Activated naive CD4-positive, alpha-beta T cell treated with anti-CD3 and anti-CD28 coated beads for 36 hours (primary cell): ENCODE data around the gene TESPA1. TPM values are rescaled to one million over a fixed set of nuclear protein-coding genes. Genes with fewer than 3 reads are reported as not detected.

ENCODE experiments used
- CTCF ChIA-PET: fragments of 350-600 bp; sonication (Branson Sonifier 250); formaldehyde crosslinking; loops from one replicate; lab custom pipeline; 2021; ENCODE audit warnings: antibody characterized with exemption; lab: Charles Lee
- DNase-seq: peaks from one replicate; pipeline ENCODE4 v3.0.0-alpha.2; 2020
- H3K27ac Mint-ChIP-seq: one replicate; pipeline ENCODE4 v1.8.0; 2021; ENCODE audit warnings: mild to moderate bottlenecking, mixed read lengths
- H3K27me3 Mint-ChIP-seq: one replicate; pipeline ENCODE4 v1.8.0; 2021; ENCODE audit warnings: low read depth, mixed read lengths
- H3K36me3 Mint-ChIP-seq: one replicate; pipeline ENCODE4 v1.8.0; 2021; ENCODE audit warnings: low read depth, mixed read lengths
- H3K4me1 Mint-ChIP-seq: one replicate; pipeline ENCODE4 v1.8.0; 2021; ENCODE audit warnings: low read depth, mixed read lengths
- H3K4me3 Mint-ChIP-seq: one replicate; pipeline ENCODE4 v1.8.0; 2021; ENCODE audit warnings: mild to moderate bottlenecking, moderate library complexity, mixed read lengths
- H3K9me3 Mint-ChIP-seq: one replicate; pipeline ENCODE4 v1.8.0; 2021; ENCODE audit warnings: mixed read lengths
- intact Hi-C: fragments of 100-400 bp; cut with micrococcal nuclease; formaldehyde crosslinking; loops from one replicate; pipeline ENCODE4 v1.15.1; 2023
- total RNA-seq, 2 experiments: library from RNA; stranded (reverse); gene quantifications; one replicate each; pipeline ENCODE4 v1.2.3, GENCODE V29; 2021

The TESPA1 gene
- total RNA-seq, 2 experiments from 2014 or later, result 43.9 to 45.1 TPM

DNA sequence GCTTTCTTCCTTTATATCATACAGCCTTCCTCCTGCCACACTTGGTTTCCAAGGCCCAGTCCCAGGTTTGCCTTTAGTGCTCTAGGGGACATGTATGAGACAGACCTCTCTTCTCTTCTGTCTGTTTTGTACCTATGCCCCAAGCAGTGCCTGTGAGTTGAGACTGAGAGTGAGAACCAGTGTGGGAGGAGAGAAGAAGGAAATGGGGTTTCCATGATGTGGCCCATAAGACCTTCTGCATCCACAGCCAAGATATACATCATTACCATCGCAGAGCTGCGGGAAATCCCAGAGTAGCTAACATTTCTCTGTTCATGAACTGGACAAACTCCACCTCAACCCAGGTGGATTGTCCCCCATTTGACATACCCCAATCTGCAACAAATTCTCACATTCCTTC lies 2.8 kb downstream of the TESPA1 start:
- Mint-ChIP-seq H3K27me3 (no peaks in the 10 kb centered on the region), H3K4me1 (peaks cover 58% of the 10 kb centered on the region), H3K36me3 (peaks cover 43% of the 10 kb centered on the region), H3K4me3 (peak overlapping the region; percentile 75), H3K9me3 (peaks cover 3% of the 10 kb centered on the region), H3K27ac (peak overlapping the region; percentile 89)
- DNase-seq, result peak; percentile 74
- intact Hi-C loops, result loop anchor here (1.0 to 10.0 kb wide), 7 partner anchors 10 to 1657 kb away; partner anchors contain the start of genes AAAS, IL23A, ORMDL2 and PAN2
- CTCF ChIA-PET, result interaction anchor here (0.9 to 2.6 kb wide), 9 partner anchors 11 to 232 kb away, joined by 3 to 10 read pairs (median 5); no protein-coding TSS in a partner anchor

DNA sequence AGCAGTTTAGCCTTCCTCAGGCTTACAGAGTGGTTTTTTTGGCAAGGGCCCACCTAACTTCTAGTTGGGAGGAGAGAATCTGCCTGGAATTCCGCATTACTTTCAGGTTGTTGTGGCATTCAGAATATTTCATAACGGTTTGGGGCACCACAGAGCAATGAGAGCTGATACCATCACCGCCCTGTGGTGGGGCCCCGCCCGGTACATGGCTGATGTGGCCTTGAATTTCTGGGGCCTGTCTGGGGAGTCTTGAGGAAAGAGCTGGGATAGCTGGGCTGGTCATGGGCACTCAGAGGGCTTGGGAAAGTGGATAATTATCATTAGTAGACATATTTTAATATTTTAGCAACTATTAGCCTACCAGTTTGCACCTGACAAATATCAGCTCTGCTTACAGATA lies 4.2 kb downstream of the TESPA1 start:
- Mint-ChIP-seq H3K27ac (peak overlapping the region; percentile 89), H3K9me3 (no peaks in the 10 kb centered on the region), H3K27me3 (no peaks in the 10 kb centered on the region), H3K36me3 (peaks cover 52% of the 10 kb centered on the region), H3K4me1 (peaks cover 61% of the 10 kb centered on the region), H3K4me3 (peak overlapping the region; percentile 75)
- CTCF ChIA-PET, result interaction anchor here (0.9 to 2.0 kb wide), 7 partner anchors 9 to 256 kb away, joined by 3 to 11 read pairs (median 3); no protein-coding TSS in a partner anchor
- peak; percentile 60 for DNase-seq
- intact Hi-C loops, result loop anchor here (5.0 to 10.0 kb wide), 5 partner anchors 568 to 1656 kb away; partner anchors contain the start of genes AAAS, IL23A, ORMDL2 and PAN2

DNA sequence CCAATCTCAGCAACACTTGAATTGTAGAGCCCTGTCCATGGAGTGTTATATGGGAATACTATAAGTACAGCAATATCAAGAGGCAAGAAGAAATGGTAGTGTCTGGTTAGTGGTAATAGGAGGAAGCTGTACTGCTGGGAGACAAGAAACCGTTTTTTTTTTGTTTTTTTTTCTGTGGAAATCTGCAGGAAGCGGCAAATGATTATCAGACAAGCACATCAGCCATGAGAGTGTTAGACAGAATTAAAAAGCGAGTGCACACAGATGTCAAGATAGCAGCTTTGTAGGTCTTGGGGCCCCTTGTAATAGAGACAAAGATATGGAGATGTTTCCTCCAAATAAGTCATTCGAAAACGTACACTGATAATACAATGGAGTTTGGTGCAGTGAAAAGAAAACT lies 6.7 kb downstream of the TESPA1 start:
- no peak for DNase-seq

DNA sequence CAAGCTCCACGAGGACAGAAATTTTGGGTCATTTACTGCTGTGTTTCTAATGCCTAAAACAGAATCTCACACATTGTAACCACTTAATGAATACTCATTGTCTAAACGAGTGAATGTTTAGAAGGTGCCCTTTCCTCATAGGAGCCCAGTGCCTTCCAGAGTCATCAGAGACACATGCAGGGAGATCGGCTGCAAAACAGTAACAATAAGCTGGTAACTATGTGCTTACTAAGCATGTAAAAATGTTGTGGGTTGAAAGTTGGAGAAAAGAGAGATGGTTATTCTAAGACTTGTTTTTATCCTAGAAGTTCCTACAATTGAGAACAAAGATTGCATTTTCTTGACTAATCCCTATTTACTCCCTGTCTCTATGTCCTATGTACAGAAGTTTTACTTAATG lies 7.4 kb downstream of the TESPA1 start:
- Mint-ChIP-seq H3K27ac (peak overlapping the region; percentile 67), H3K27me3 (no peaks in the 10 kb centered on the region), H3K9me3 (no peaks in the 10 kb centered on the region), H3K4me1 (peaks cover 87% of the 10 kb centered on the region), H3K36me3 (peaks cover 61% of the 10 kb centered on the region), H3K4me3 (peak overlapping the region; percentile 61)
- intact Hi-C loops, result loop anchor here (1.0 kb wide), 1 partner anchor 8 kb away; no protein-coding TSS in a partner anchor
- DNase-seq, result no peak
- CTCF ChIA-PET, result interaction anchor here (0.6 to 3.0 kb wide), 6 partner anchors 10 to 227 kb away, joined by 3 to 9 read pairs (median 4); no protein-coding TSS in a partner anchor

More for the DNA sequence above, 6.7 kb downstream of the TESPA1 start:
- intact Hi-C loops, result loop anchor here (1.0 kb wide), 1 partner anchor 7 kb away; no protein-coding TSS in a partner anchor
- Mint-ChIP-seq H3K27ac (peak overlapping the region; percentile 67), H3K4me1 (peaks cover 83% of the 10 kb centered on the region), H3K36me3 (peaks cover 61% of the 10 kb centered on the region), H3K9me3 (no peaks in the 10 kb centered on the region), H3K4me3 (peak overlapping the region; percentile 61), H3K27me3 (no peaks in the 10 kb centered on the region)
- CTCF ChIA-PET, result interaction anchor here (0.6 to 3.0 kb wide), 6 partner anchors 10 to 228 kb away, joined by 3 to 11 read pairs (median 6); no protein-coding TSS in a partner anchor

DNA sequence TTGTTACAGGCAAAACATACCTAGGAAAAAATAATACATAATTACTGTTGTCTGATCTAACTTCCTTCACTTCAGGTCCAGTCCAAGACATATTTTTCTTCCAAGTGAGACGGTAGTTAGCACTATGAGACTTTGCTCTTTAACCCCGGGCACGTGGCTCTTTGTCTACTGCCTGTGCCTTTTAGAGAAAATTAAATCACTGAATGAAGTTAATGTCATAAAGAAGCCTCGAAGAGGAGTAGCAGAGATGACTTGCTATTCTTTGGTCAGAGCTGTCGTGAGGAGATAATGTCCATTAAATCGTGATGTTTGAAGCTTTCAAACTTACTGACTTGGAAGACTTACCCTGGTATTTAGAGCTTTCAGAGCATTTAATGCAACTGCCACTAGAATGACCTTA lies 8.7 kb downstream of the TESPA1 start:
- Mint-ChIP-seq H3K4me3 (peak overlapping the region; percentile 44), H3K4me1 (peaks cover 90% of the 10 kb centered on the region), H3K27me3 (no peaks in the 10 kb centered on the region), H3K27ac (peak overlapping the region; percentile 67), H3K9me3 (no peaks in the 10 kb centered on the region), H3K36me3 (peaks cover 66% of the 10 kb centered on the region)
- intact Hi-C loops, result loop anchor here (1.0 kb wide), 1 partner anchor 8 kb away; no protein-coding TSS in a partner anchor
- DNase-seq, result no peak
- CTCF ChIA-PET, result interaction anchor here (0.9 to 3.4 kb wide), 9 partner anchors 9 to 227 kb away, joined by 3 to 15 read pairs (median 5); partner anchors contain the start of genes MUCL1 and TESPA1

DNA sequence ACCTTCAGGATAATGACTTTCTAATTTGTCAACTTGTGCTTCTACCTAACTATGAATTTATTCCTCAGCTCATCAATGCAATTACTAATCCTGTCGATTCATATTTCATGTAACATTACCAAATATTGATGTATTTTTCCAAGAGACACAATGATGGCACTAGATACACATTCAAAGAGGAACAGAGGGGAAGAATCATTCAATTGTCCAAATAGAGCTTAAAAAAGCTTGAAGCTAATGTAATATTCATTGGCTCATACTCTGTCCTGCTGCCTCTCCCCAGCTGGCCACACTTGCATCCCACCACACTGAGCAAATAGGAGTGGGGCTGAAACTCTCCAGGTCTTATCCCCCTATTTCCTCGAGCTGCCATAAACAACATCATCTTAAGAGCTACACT lies 9.3 kb downstream of the TESPA1 start:
- Mint-ChIP-seq H3K9me3 (no peaks in the 10 kb centered on the region), H3K27ac (peak overlapping the region; percentile 77), H3K4me3 (no peak overlapping the region), H3K27me3 (no peaks in the 10 kb centered on the region), H3K4me1 (peaks cover 93% of the 10 kb centered on the region), H3K36me3 (peaks cover 64% of the 10 kb centered on the region)
- intact Hi-C loops, result no loop called here
- CTCF ChIA-PET, result interaction anchor here (0.9 to 3.4 kb wide), 9 partner anchors 10 to 227 kb away, joined by 3 to 15 read pairs (median 3); partner anchors contain the start of genes MUCL1 and TESPA1
- DNase-seq, result no peak

DNA sequence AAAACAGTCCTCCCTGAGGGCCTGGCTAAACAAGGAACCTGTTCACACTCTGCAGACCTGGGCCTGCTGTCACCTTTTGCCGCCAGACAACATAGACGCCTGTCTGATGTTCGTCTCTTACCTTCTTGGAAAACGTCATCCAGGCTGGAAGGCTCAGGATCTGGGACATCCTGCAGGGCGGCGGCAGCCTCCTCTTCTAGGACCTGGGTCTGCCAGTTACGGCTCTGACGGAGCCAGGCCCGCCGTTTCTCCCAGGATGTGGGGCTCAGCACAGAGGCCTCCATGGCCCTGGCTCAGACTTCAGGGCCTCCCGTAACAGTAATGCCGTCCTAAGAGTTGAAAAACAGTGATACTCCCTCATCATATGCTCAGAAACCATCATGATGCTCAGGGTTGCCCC lies 10.3 kb downstream of the TESPA1 start:
- Mint-ChIP-seq H3K4me1 (peaks cover 89% of the 10 kb centered on the region), H3K36me3 (peaks cover 54% of the 10 kb centered on the region), H3K27me3 (no peaks in the 10 kb centered on the region), H3K4me3 (no peak overlapping the region), H3K27ac (peak overlapping the region; percentile 71), H3K9me3 (no peaks in the 10 kb centered on the region)
- no peak for DNase-seq
- intact Hi-C loops, result no loop called here
- CTCF ChIA-PET, result interaction anchor here (0.5 to 3.4 kb wide), 8 partner anchors 13 to 225 kb away, joined by 3 to 15 read pairs (median 3); no protein-coding TSS in a partner anchor

DNA sequence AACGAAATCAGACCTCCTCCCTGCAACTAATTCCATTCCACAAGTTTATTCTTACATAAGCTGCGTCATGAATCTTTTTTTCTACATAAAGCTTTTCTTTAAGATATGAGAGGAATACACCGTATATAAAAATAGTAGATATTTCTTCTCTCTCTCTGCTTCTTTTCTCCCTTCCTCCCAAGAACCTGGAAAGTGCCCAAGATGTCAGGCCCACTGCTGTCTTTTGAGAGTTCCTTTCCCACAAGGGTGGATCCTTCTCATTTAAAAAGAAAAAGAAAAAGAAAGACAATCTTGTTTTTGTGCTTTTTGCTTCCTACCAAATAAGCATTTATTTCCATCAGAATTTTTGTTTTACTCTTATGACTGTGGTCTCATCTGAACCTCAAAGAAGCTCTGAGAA lies 11.0 kb downstream of the TESPA1 start:
- CTCF ChIA-PET, result interaction anchor here (0.6 to 3.4 kb wide), 7 partner anchors 12 to 731 kb away, joined by 3 to 15 read pairs (median 3); no protein-coding TSS in a partner anchor
- H3K27me3 Mint-ChIP-seq, result no peaks in the 10 kb centered on the region

DNA sequence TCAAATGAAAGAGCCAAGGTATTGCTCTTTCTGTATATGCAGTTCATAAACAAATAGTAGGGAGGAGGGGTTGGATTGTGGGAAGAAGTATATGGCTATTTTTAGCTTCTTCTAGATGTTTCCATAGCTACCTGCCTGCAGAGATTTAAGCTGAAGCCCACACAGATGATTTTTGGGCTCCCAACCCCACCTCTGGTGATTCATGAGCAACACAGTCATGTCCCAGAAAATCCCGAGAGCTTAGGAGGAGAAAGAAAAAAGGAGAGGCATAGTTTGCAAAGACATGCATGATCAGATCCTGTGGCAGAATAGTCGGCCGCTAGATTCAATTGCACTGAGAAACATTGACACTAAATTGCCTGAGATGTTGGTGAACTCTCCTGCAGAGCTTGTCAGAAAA lies 13.8 kb downstream of the TESPA1 start:
- intact Hi-C loops, result no loop called here

More for the DNA sequence above, 11.0 kb downstream of the TESPA1 start:
- Mint-ChIP-seq H3K36me3 (peaks cover 50% of the 10 kb centered on the region), H3K9me3 (no peaks in the 10 kb centered on the region), H3K4me3 (no peak overlapping the region), H3K4me1 (peaks cover 84% of the 10 kb centered on the region), H3K27ac (no peak overlapping the region)
- no peak for DNase-seq
- intact Hi-C loops, result no loop called here

DNA sequence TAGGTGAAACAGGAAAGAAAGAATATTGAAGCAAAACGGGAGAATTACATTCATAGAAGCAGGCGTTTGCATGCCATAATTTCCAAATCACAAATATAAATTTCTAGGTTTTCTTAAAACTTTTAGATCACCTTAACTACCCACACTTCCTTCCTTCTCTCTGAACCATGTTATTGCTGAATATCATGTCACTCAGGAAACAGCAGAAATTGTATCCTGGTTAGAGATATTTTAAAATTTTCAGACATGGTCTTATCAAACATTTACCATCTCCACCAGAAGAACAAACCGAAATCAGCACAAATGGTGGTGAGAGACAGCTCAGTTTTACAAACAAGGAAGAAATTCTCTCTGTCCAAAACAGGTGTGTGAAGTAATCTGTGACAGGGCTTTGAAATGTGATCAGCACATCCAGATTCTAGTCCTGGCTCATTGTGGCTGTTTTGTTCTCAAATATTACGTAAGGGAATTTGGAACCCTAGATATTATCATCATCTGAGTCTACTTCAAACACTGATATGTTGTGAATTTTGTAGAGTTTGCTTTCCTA lies 16.3 kb downstream of the TESPA1 start:
- H3K27ac Mint-ChIP-seq, result peak overlapping the region; percentile 73
- intact Hi-C loops, result loop anchor here (1.0 to 2.0 kb wide), 2 partner anchors 8 to 15 kb away; no protein-coding TSS in a partner anchor
- peak overlapping the region; percentile 44 for H3K4me3 Mint-ChIP-seq
- no peaks in the 10 kb centered on the region for H3K27me3 Mint-ChIP-seq
- no peak for DNase-seq
- H3K9me3 Mint-ChIP-seq, result no peaks in the 10 kb centered on the region
- peaks cover 77% of the 10 kb centered on the region for H3K4me1 Mint-ChIP-seq
- H3K36me3 Mint-ChIP-seq, result peaks cover 56% of the 10 kb centered on the region
- CTCF ChIA-PET, result interaction anchor here (0.7 to 1.7 kb wide), 6 partner anchors 8 to 111 kb away, joined by 3 to 12 read pairs (median 5); no protein-coding TSS in a partner anchor

More for the DNA sequence above, 13.8 kb downstream of the TESPA1 start:
- no peak overlapping the region for H3K4me3 Mint-ChIP-seq
- no peaks in the 10 kb centered on the region for H3K27me3 Mint-ChIP-seq
- H3K9me3 Mint-ChIP-seq, result no peaks in the 10 kb centered on the region
- no peak for DNase-seq
- CTCF ChIA-PET, result interaction anchor here (0.8 to 1.5 kb wide), 6 partner anchors 9 to 222 kb away, joined by 3 to 6 read pairs (median 4); no protein-coding TSS in a partner anchor
- peak overlapping the region; percentile 34 for H3K27ac Mint-ChIP-seq
- peaks cover 82% of the 10 kb centered on the region for H3K4me1 Mint-ChIP-seq
- H3K36me3 Mint-ChIP-seq, result peaks cover 50% of the 10 kb centered on the region

DNA sequence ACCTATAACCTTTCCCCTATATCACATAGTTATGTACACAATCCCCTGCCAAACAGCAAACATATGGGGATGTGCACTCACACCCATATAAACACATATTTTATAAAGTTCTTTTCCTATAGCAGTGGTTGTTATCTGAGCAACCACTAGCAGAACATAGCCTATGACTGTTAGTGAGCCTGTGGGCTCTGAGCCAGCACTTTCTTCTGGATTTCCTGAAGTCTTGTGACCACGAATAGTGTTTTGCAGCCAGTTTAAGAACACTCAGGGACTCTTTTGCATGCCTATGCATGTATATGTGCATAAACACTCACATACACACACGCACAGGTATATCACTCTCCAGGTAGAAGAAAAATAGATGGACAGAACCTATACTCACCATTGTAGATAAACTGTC lies 17.1 kb downstream of the TESPA1 start:
- intact Hi-C loops, result no loop called here
- Mint-ChIP-seq H3K4me3 (no peak overlapping the region), H3K27me3 (no peaks in the 10 kb centered on the region), H3K27ac (peak overlapping the region; percentile 33), H3K9me3 (no peaks in the 10 kb centered on the region), H3K4me1 (peaks cover 78% of the 10 kb centered on the region), H3K36me3 (peaks cover 59% of the 10 kb centered on the region)
- peak; percentile 47 for DNase-seq
- CTCF ChIA-PET, result interaction anchor here (1.0 to 1.4 kb wide), 2 partner anchors 10 to 25 kb away, joined by 3 to 12 read pairs; no protein-coding TSS in a partner anchor

DNA sequence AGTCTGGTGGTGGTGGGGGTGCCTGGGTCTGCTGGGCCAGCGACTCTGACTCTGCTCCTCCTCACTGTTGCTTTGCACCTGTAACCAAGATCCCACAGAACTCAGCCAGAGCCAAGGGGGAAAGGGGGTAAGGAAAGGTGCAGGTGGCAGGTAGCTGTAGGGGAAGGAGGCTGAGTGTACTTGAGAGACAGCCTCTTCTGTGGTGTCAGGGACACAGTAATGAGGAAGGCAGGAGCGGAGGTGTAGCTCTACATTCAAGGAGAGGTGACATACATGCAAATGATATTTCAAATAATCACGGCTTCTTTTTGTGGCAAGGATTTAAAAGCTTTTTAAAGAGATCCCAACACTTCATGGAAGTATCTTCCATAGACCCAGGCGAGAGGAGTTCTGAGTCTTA lies 23.4 kb downstream of the TESPA1 start:
- CTCF ChIA-PET, result interaction anchor here (0.6 to 2.3 kb wide), 11 partner anchors 9 to 212 kb away, joined by 3 to 12 read pairs (median 4); partner anchors contain the start of gene MUCL1
- no peak for DNase-seq
- no peaks in the 10 kb centered on the region for H3K27me3 Mint-ChIP-seq
- peak overlapping the region; percentile 62 for H3K27ac Mint-ChIP-seq
- no peak overlapping the region for H3K4me3 Mint-ChIP-seq
- peaks cover 91% of the 10 kb centered on the region for H3K4me1 Mint-ChIP-seq
- peaks cover 74% of the 10 kb centered on the region for H3K36me3 Mint-ChIP-seq
- intact Hi-C loops, result no loop called here
- H3K9me3 Mint-ChIP-seq, result no peaks in the 10 kb centered on the region
